Lung (tissue), 12 donors: Measurements from ENCODE around the gene NISCH. TPM values are rescaled to one million over a fixed set of nuclear protein-coding genes. Genes with fewer than 3 reads are reported as not detected.
A peak's percentile ranks its signal among the peaks of the same experiment; 100 is the strongest.

Source experiments
- ATAC-seq: fragments of 200-7000 bp; cut with Tn5 transposase; one replicate; pipeline ENCODE4 v1.9.1; 2020; ENCODE audit warnings: moderate number of reproducible peaks; ENCODE audit not compliant: insufficient read depth, low FRiP score
- DNase-seq, 3 donors: peaks; one replicate each; pipeline ENCODE4 v3.0.0-alpha.2; 2013 to 2017
- H3K27ac ChIP-seq, 2 donors: one replicate each; pipeline ENCODE4 v1.5.1; 2013; ENCODE audit warnings: mild to moderate bottlenecking in 2 of 2, moderate library complexity in 2 of 2, control low read depth in 1 of 2, inconsistent platforms in 1 of 2, low read depth in 1 of 2, low read length in 1 of 2
- H3K27me3 ChIP-seq, 3 donors: one replicate each; pipeline ENCODE4 v1.5.1; 2013; ENCODE audit warnings: low read length in 2 of 3; ENCODE audit not compliant: control insufficient read depth in 3 of 3, insufficient read depth in 3 of 3
- H3K36me3 ChIP-seq, 4 donors: one replicate each; pipeline ENCODE4 v1.5.1; 2013; ENCODE audit warnings: low read length in 4 of 4, mild to moderate bottlenecking in 1 of 4, moderate library complexity in 1 of 4; ENCODE audit not compliant: control insufficient read depth in 4 of 4, insufficient read depth in 4 of 4
- H3K4me1 ChIP-seq, 5 donors: one replicate each; pipeline ENCODE4 v1.5.1; 2013; ENCODE audit warnings: low read length in 5 of 5, mild to moderate bottlenecking in 2 of 5, moderate library complexity in 1 of 5; ENCODE audit not compliant: control insufficient read depth in 5 of 5, insufficient read depth in 5 of 5
- H3K4me3 ChIP-seq: one replicate; pipeline ENCODE4 v1.5.1; 2013; ENCODE audit warnings: mild to moderate bottlenecking, control low read depth, moderate library complexity
- H3K9ac ChIP-seq, 2 donors: one replicate each; pipeline ENCODE4 v1.5.1; 2013; ENCODE audit warnings: low read length in 2 of 2, control low read depth in 1 of 2; ENCODE audit not compliant: insufficient read depth in 1 of 2
- H3K9me3 ChIP-seq, 4 donors: one replicate each; pipeline ENCODE4 v1.5.1; 2013; ENCODE audit warnings: low read length in 3 of 4, mild to moderate bottlenecking in 1 of 4, moderate library complexity in 1 of 4; ENCODE audit not compliant: control insufficient read depth in 4 of 4, insufficient read depth in 3 of 4
- WGBS, 2 donors: extraction: QIAGEN DNeasy Blood & Tissue Kit; methylation state at CpG; one replicate each; pipeline ENCODE4 v1.1.7; 2013; 5-methylcytosine and 5-hydroxymethylcytosine counted together
- polyA plus RNA-seq, 2 donors: library from polyadenylated mRNA; stranded (reverse); fragments of 200-250 nt; gene quantifications; one replicate each; pipeline ENCODE4 v1.2.1, GENCODE V29; 2013
- total RNA-seq, 2 donors: library from RNA; depleted of rRNA in 1 of 2; stranded (reverse); fragments of >200 nt in 1 of 2; gene quantifications; one replicate each; pipeline ENCODE4 v1.2.1, GENCODE V29; 2014 to 2021
- TF ChIP-seq, protein P1 (sequence below): IDR thresholded peaks from 2 replicates; pipeline ENCODE4 v1.5.1; 2012; ENCODE audit warnings: mild to moderate bottlenecking; ENCODE audit errors: control extremely low read depth, extremely low read depth
- donor health status: control.
- donor health status: control.
- donor health status: Bipolar disorder and iron deficiency.
- donor health status: healthy.
- donor health status: DM: yes; HTN: yes; CAD: no.

Gene NISCH
- total and polyA plus RNA-seq, 4 donors = 37.8 to 127 (median 63.7) TPM

DNA sequence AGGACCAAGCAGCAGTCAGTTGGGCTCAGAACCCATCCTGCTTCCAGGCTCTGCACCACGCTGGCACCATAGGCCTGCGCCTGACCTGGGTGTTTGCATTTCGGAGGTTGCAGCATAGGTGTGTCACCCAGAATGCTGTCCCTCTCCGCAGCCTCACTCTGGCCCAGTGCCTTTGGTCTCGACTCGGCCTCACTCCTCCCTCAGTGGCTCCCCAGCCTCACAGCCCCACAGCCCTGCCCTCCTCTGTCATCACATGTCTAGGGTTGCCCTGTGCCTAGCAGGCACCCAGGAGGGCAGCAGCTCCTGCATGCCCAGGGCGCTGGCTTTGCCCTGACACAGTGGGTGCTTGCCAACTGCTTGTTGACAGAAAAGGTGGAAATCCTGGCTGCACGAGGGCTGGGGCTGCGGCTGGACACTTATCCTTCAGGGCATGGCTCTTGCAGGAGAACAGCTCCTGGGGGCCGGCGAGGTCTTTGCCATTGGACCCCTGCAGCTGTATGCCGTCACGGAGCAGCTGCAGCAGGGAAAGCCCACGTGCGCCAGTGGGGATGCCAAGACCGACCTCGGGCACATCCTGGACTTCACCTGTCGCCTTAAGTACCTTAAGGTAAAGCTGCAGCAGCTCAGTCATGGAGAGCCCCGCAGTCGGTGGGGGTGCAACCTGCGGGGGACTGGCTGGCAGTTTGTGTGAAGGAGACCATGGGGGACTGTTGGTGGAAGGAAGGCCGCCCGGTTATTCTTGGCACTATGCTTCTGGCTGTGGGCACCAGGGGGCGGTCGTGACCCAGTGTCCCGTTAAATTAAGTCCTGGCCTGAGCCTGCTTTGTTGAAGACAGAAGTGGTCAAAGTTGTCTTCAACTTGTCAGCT lies 16.2 kb downstream of the NISCH start:
- no peaks in the 10 kb centered on the region for H3K9me3 ChIP-seq
- peaks cover 7 to 51% (median 38%) of the 10 kb centered on the region in 4 donors for H3K36me3 ChIP-seq
- ATAC-seq = peak; percentile 49
- H3K4me3 ChIP-seq = no peak overlapping the region
- no peak overlapping the region for H3K9ac ChIP-seq
- 50 to 61% methylated on average over 26 of the region's 26 CpGs for WGBS, 2 donors
- TF ChIP-seq, protein P1, sequence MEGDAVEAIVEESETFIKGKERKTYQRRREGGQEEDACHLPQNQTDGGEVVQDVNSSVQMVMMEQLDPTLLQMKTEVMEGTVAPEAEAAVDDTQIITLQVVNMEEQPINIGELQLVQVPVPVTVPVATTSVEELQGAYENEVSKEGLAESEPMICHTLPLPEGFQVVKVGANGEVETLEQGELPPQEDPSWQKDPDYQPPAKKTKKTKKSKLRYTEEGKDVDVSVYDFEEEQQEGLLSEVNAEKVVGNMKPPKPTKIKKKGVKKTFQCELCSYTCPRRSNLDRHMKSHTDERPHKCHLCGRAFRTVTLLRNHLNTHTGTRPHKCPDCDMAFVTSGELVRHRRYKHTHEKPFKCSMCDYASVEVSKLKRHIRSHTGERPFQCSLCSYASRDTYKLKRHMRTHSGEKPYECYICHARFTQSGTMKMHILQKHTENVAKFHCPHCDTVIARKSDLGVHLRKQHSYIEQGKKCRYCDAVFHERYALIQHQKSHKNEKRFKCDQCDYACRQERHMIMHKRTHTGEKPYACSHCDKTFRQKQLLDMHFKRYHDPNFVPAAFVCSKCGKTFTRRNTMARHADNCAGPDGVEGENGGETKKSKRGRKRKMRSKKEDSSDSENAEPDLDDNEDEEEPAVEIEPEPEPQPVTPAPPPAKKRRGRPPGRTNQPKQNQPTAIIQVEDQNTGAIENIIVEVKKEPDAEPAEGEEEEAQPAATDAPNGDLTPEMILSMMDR = peak; percentile 45
- peak; percentile 55 to 64 (median 60) for DNase-seq
- peaks cover 0 to 11% (median 0%) of the 10 kb centered on the region in 5 donors for H3K4me1 ChIP-seq
- H3K27me3 ChIP-seq = no peaks in the 10 kb centered on the region
- peak overlapping the region in 1 of 2 donors; percentile 78 for H3K27ac ChIP-seq

GRCh38 chr3:52472239-52473000 lies 17.0 kb downstream of the NISCH start:
- ATAC-seq = no peak
- no peak for DNase-seq
- H3K27me3 ChIP-seq = no peaks in the 10 kb centered on the region
- no peak overlapping the region for H3K27ac ChIP-seq
- H3K4me3 ChIP-seq = no peak overlapping the region
- no peak overlapping the region for H3K9ac ChIP-seq
- TF ChIP-seq, protein P1 = no peak
- H3K4me1 ChIP-seq = peaks cover 0 to 11% (median 0%) of the 10 kb centered on the region in 5 donors
- no peaks in the 10 kb centered on the region for H3K9me3 ChIP-seq
- H3K36me3 ChIP-seq = peaks cover 11 to 58% (median 42%) of the 10 kb centered on the region in 4 donors
- 70 to 79% methylated on average over 14 of the region's 14 CpGs for WGBS, 2 donors

DNA sequence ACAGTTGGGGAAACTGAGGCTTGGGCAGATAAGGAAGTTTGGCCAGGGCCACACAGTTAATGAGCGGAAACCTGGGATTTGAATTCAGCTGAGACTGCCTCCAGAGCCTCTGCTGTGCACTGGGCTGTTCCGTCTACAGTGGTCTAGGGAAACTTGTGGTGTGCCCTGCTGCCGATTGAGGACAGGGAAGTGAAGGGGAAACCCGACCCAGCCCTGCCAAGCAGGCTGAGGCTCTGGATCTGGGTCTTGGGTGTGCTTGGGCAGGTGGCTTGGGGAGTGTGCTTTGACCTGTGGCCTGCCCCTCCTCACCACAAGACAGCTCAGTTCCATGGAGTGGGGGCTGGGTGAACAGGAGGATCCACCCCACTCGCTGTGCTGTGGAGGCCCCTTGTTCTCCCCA lies 17.6 kb downstream of the NISCH start:
- Histone ChIP-seq H3K27ac (no peak overlapping the region), H3K36me3 (peaks cover 16 to 64% (median 48%) of the 10 kb centered on the region in 4 donors), H3K4me3 (no peak overlapping the region), H3K9ac (no peak overlapping the region), H3K4me1 (peaks cover 0 to 11% (median 0%) of the 10 kb centered on the region in 5 donors), H3K27me3 (no peaks in the 10 kb centered on the region), H3K9me3 (no peaks in the 10 kb centered on the region)
- DNase-seq = no peak
- 80 to 85% methylated on average over 5 of the region's 5 CpGs for WGBS, 2 donors
- no peak for ATAC-seq
- TF ChIP-seq, protein P1 = no peak
